Transverse colon (tissue), 4 donors: ENCODE data around the gene KRT6B. TPM values are rescaled to one million over a fixed set of nuclear protein-coding genes. Genes with fewer than 3 reads are reported as not detected.
"Not testable (repeated sequence)": the region's sequence is repeated elsewhere in the genome, so short reads cannot be mapped to it uniquely, and the experiment has no call there.

Source experiments
- DNase-seq: peaks from one replicate; pipeline ENCODE4 v3.0.0-alpha.2; 2019
- H3K27ac ChIP-seq, 4 donors: fragments of 200-600 bp; sonication (generic); 2 replicates each; pipeline ENCODE4 v1.5.1; 2016 to 2018; ENCODE audit warnings: inconsistent platforms in 4 of 4
- H3K27me3 ChIP-seq: fragments of 200-600 bp; sonication (generic); 2 replicates; pipeline ENCODE4 v1.5.1; 2017; ENCODE audit warnings: inconsistent platforms
- H3K36me3 ChIP-seq, 4 donors: fragments of 200-600 bp; sonication (generic); 2 replicates each; pipeline ENCODE4 v1.5.1; 2017 to 2019; ENCODE audit warnings: inconsistent platforms in 4 of 4
- H3K4me1 ChIP-seq, 4 donors: fragments of 200-600 bp; sonication (generic); 2 replicates each; pipeline ENCODE4 v1.5.1; 2017 to 2020; ENCODE audit warnings: inconsistent platforms in 4 of 4
- H3K4me3 ChIP-seq, 4 donors: fragments of 200-600 bp; sonication (generic); 1 replicate in 1 of 4; 2 replicates in 3 of 4; pipeline versions ENCODE4 v1.5.1 to v1.6.1; 2017 to 2019; ENCODE audit warnings: inconsistent platforms in 4 of 4
- H3K9me3 ChIP-seq, 2 donors: fragments of 200-600 bp; sonication (generic); 2 replicates each; pipeline ENCODE4 v1.5.1; 2017 to 2019; ENCODE audit warnings: inconsistent platforms in 2 of 2
- CTCF ChIP-seq, 5 experiments: fragments of 200-600 bp in 3 of 5; fragments of 450-650 bp in 2 of 5; sonication (generic) in 3 of 5; IDR thresholded peaks; 1 replicate in 2 of 5; 2 replicates in 3 of 5; pipeline ENCODE4 v1.5.1; 2016 to 2017; ENCODE audit warnings: antibody characterized with exemption in 5 of 5, inconsistent platforms in 3 of 5, mild to moderate bottlenecking in 2 of 5, moderate library complexity in 1 of 5
- EP300 ChIP-seq: sonication (generic); formaldehyde crosslinking; IDR thresholded peaks from one replicate; pipeline ENCODE4 v1.6.1; 2017; ENCODE audit warnings: antibody characterized with exemption, low read depth
- POLR2A ChIP-seq: fragments of 450-650 bp; IDR thresholded peaks from one replicate; pipeline ENCODE4 v1.6.1; 2016; ENCODE audit warnings: antibody characterized with exemption, mild to moderate bottlenecking, moderate library complexity
- POLR2AphosphoS5 ChIP-seq, 3 donors: sonication (generic); formaldehyde crosslinking; IDR thresholded peaks; one replicate each; pipeline ENCODE4 v1.6.1; 2016; ENCODE audit warnings: antibody characterized with exemption in 3 of 3
- WGBS, 2 donors: methylation state at CpG; one replicate each; pipeline ENCODE4 v1.1.5; 2018; ENCODE audit warnings: low coverage in 1 of 2; 5-methylcytosine and 5-hydroxymethylcytosine counted together
- in situ Hi-C, 4 donors: fragments of 200-750 bp; cut with MboI; loops; one replicate each; pipeline versions ENCODE4 v1.15.0 to v1.15.1; 2017; ENCODE audit warnings: low sequenced_read_pairs in 3 of 4, low pct_ligation_motif_present in 1 of 4, low pct_unique_long_range_greater_than_20kb in 1 of 4
- intact Hi-C: fragments of 100-400 bp; cut with DNase I; formaldehyde crosslinking; loops from one replicate; pipeline ENCODE4 v1.15.1; 2023; ENCODE audit warnings: low total_unique reads
- total RNA-seq, 4 donors: library from RNA; depleted of rRNA; stranded (reverse); fragments of >200 nt; gene quantifications; one replicate each; pipeline ENCODE4 v1.1.0, GENCODE V29; 2016

The KRT6B gene
- total RNA-seq, 4 donors from 2014 or later: not detected

GRCh38 chr12:52495389-52495788 lies 43.4 kb upstream of the KRT6B start:
- Histone ChIP-seq H3K36me3 (no peaks in the 10 kb centered on the region), H3K4me3 (no peak overlapping the region), H3K27me3 (no peaks in the 10 kb centered on the region), H3K4me1 (peaks cover 0 to 6% (median 0%) of the 10 kb centered on the region in 4 donors), H3K27ac (no peak overlapping the region), H3K9me3 (no peaks in the 10 kb centered on the region)
- TF ChIP-seq POLR2A (no peak), EP300 (no peak), POLR2AphosphoS5 (IDR thresholded peaks at IDR 0.05) (no peak), CTCF (IDR thresholded peaks at IDR 0.05) (no peak)
- intact Hi-C loops (no loop called here), in situ Hi-C loops (loop anchor here in 1 of 4 donors (10.0 kb wide), 1 partner anchor 111 kb away; the partner anchor contains the start of gene KRT84)
- DNase-seq: no peak
- 33 to 38% methylated on average over 2 to 3 of the region's 3 CpGs for WGBS, 2 donors

GRCh38 chr12:52494518-52494917 lies 42.6 kb upstream of the KRT6B start:
- in situ Hi-C loops: loop anchor here in 1 of 4 donors (10.0 kb wide), 1 partner anchor 110 kb away; the partner anchor contains the start of gene KRT84
- intact Hi-C loops: no loop called here
- 77% methylated on average over 4 of the region's 4 CpGs; no CpG with 5 or more reads in 1 of the 2 donors for WGBS, 2 donors
- TF ChIP-seq CTCF (IDR thresholded peaks at IDR 0.05) (no peak), POLR2A (no peak), POLR2AphosphoS5 (IDR thresholded peaks at IDR 0.05) (peak in 2 of 3 donors; percentile 33 to 45), EP300 (no peak)
- Histone ChIP-seq H3K4me1 (peaks cover 0 to 6% (median 0%) of the 10 kb centered on the region in 4 donors), H3K27me3 (no peaks in the 10 kb centered on the region), H3K9me3 (no peaks in the 10 kb centered on the region), H3K36me3 (no peaks in the 10 kb centered on the region), H3K27ac (no peak overlapping the region), H3K4me3 (no peak overlapping the region)
- DNase-seq: peak; percentile 17

GRCh38 chr12:52494100-52494499 lies 42.2 kb upstream of the KRT6B start:
- Histone ChIP-seq H3K9me3 (no peaks in the 10 kb centered on the region), H3K27me3 (no peaks in the 10 kb centered on the region), H3K27ac (no peak overlapping the region), H3K4me1 (peaks cover 0 to 6% (median 0%) of the 10 kb centered on the region in 4 donors), H3K4me3 (no peak overlapping the region), H3K36me3 (no peaks in the 10 kb centered on the region)
- 83 to 100% methylated on average over 1 of the region's 1 CpG for WGBS, 2 donors
- in situ Hi-C loops: loop anchor here in 1 of 4 donors (10.0 kb wide), 1 partner anchor 109 kb away; the partner anchor contains the start of gene KRT84
- intact Hi-C loops: no loop called here
- no peak for DNase-seq
- TF ChIP-seq POLR2AphosphoS5 (IDR thresholded peaks at IDR 0.05) (no peak), EP300 (no peak), CTCF (IDR thresholded peaks at IDR 0.05) (no peak), POLR2A (no peak)

GRCh38 chr12:52493172-52493571 lies 41.2 kb upstream of the KRT6B start, which contains the start of gene KRT6A:
KRT6A (minus strand) TSS chr12:52493257; CDS start chr12:52493188, 69 bp downstream.
- H3K27me3 ChIP-seq: no peaks in the 10 kb centered on the region
- no peak within 1 kb of the TSS for H3K4me3 ChIP-seq
- in situ Hi-C loops (loop anchor here in 1 of 4 donors (10.0 kb wide), 1 partner anchor 108 kb away; the partner anchor contains the start of gene KRT84), intact Hi-C loops (no loop called here)
- H3K36me3 ChIP-seq: no peaks in the 10 kb centered on the region
- no peak within 1 kb of the TSS for H3K27ac ChIP-seq
- H3K4me1 ChIP-seq: peaks cover 0 to 6% (median 0%) of the 10 kb centered on the region in 4 donors
- no peak for DNase-seq
- 75 to 100% methylated on average over 1 to 2 of the region's 2 CpGs for WGBS, 2 donors
- TF ChIP-seq CTCF (IDR thresholded peaks at IDR 0.05): no peak
- TF ChIP-seq POLR2AphosphoS5 (IDR thresholded peaks at IDR 0.05): no peak
- TF ChIP-seq EP300: no peak
- no peak for TF ChIP-seq POLR2A
- H3K9me3 ChIP-seq: no peaks in the 10 kb centered on the region

- H3K4me1 ChIP-seq, H3K9me3 ChIP-seq, H3K4me3 ChIP-seq, H3K36me3 ChIP-seq, H3K27me3 ChIP-seq, DNase-seq, H3K27ac ChIP-seq, intact Hi-C loops: not testable (repeated sequence)
- 96% methylated on average over 6 of the region's 6 CpGs; no CpG with 5 or more reads in 1 of the 2 donors for WGBS, 2 donors
- in situ Hi-C loops: loop anchor here in 1 of 4 donors (10.0 kb wide), 1 partner anchor 108 kb away; the partner anchor contains the start of gene KRT84
These were observed 40.5 kb upstream of the KRT6B start for GRCh38 chr12:52492405-52492804.

GRCh38 chr12:52491495-52491894 lies 39.5 kb upstream of the KRT6B start:
- H3K9me3 ChIP-seq, H3K4me1 ChIP-seq, H3K4me3 ChIP-seq, intact Hi-C loops, H3K27me3 ChIP-seq, H3K27ac ChIP-seq, DNase-seq, H3K36me3 ChIP-seq: not testable (repeated sequence)
- in situ Hi-C loops: loop anchor here in 1 of 4 donors (10.0 kb wide), 1 partner anchor 107 kb away; the partner anchor contains the start of gene KRT84
- 80 to 82% methylated on average over 1 to 8 of the region's 8 CpGs for WGBS, 2 donors
